Left ventricle myocardium inferior (tissue), 1 donor: ENCODE data around the gene ZNF732. TPM values are rescaled to one million over a fixed set of nuclear protein-coding genes. Genes with fewer than 3 reads are reported as not detected.

Experiments
- DNase-seq: peaks from one replicate; pipeline ENCODE4 v3.0.0-alpha.2; 2020
- H3K27ac ChIP-seq: fragments of 200-600 bp; replicated peaks from 2 replicates; pipeline ENCODE4 v1.8.0; 2021
- H3K27me3 ChIP-seq: fragments of 200-600 bp; 2 replicates; pipeline ENCODE4 v1.8.0; 2021; ENCODE audit warnings: low read depth
- H3K36me3 ChIP-seq: fragments of 200-600 bp; 2 replicates; pipeline ENCODE4 v1.8.0; 2021
- H3K4me1 ChIP-seq: fragments of 200-600 bp; 2 replicates; pipeline ENCODE4 v1.8.0; 2021
- H3K4me3 ChIP-seq: fragments of 200-600 bp; 2 replicates; pipeline ENCODE4 v1.8.0; 2021; ENCODE audit warnings: mild to moderate bottlenecking, moderate library complexity
- H3K9me3 ChIP-seq: fragments of 200-600 bp; replicated peaks from 2 replicates; pipeline ENCODE4 v1.8.0; 2021
- CTCF ChIP-seq: fragments of 200-600 bp; IDR thresholded peaks from 2 replicates; pipeline ENCODE4 v1.8.0; 2021; ENCODE audit warnings: antibody characterized with exemption, mild to moderate bottlenecking, borderline replicate concordance
- intact Hi-C: fragments of 100-400 bp; cut with micrococcal nuclease; formaldehyde crosslinking; loops from one replicate; pipeline ENCODE4 v1.11.0; 2022
- microRNA-seq: library from miRNA; unstranded; fragments of <30 nt; microRNA quantifications from one replicate; pipeline ENCODE4 v1.2.0, GENCODE V29; 2020
- total RNA-seq: library from RNA; stranded (reverse); fragmentation: NEBNext Ultra II Directional; extraction: Animal tissue kit (Norgen Biotek cat#: 25700); gene quantifications from one replicate; pipeline ENCODE4 v1.2.1, GENCODE V29; 2021
- donor health status: DM: no; HTN: yes; CAD: no; lungs with severe emphysema.

ZNF732 gene
- total RNA-seq, 1 donor from 2014 or later = not detected

GRCh38 chr4:234178-234577, 71.1 kb downstream of the ZNF732 start:
- no peak for DNase-seq
- H3K27me3 ChIP-seq = no peaks in the 10 kb centered on the region
- H3K27ac ChIP-seq = no peak overlapping the region
- H3K9me3 ChIP-seq = peaks cover 25% of the 10 kb centered on the region
- no peaks in the 10 kb centered on the region for H3K36me3 ChIP-seq
- no peak for TF ChIP-seq CTCF
- no peaks in the 10 kb centered on the region for H3K4me1 ChIP-seq
- intact Hi-C loops = no loop called here
- H3K4me3 ChIP-seq = no peak overlapping the region

GRCh38 chr4:223913-224497, 81.3 kb downstream of the ZNF732 start:
- H3K9me3 ChIP-seq = peaks cover 49% of the 10 kb centered on the region
- H3K27ac ChIP-seq = no peak overlapping the region
- H3K4me1 ChIP-seq = no peaks in the 10 kb centered on the region
- peaks cover 9% of the 10 kb centered on the region for H3K36me3 ChIP-seq
- DNase-seq = no peak
- no peak overlapping the region for H3K4me3 ChIP-seq
- H3K27me3 ChIP-seq = no peaks in the 10 kb centered on the region
- intact Hi-C loops = no loop called here
- TF ChIP-seq CTCF = no peak

Small RNA genes lying within 50 kb of the gene (microRNA-seq; reads per million reads assigned to microRNA genes)
- not detected for gene MIR571

Other genes starting within 250 kb of the ZNF732 start
- 5.9 TPM for gene ZNF718, start 181.0 kb downstream of the ZNF732 start, total RNA-seq
- gene ZNF141, start 32.3 kb upstream of the ZNF732 start, total RNA-seq = 8.2 TPM
- gene ZNF721, start 193.7 kb upstream of the ZNF732 start, total RNA-seq = 11.8 TPM
- gene PIGG, start 193.7 kb upstream of the ZNF732 start, total RNA-seq = 17.8 TPM